GM12864 (cell line): Measurements from ENCODE around the gene SORCS2.

Experiments
- DNase-seq: peaks from one replicate; pipeline ENCODE4 v3.0.0-alpha.2; 2011; ENCODE audit warnings: low read depth
- H3K4me3 ChIP-seq: 2 replicates; pipeline ENCODE4 v1.5.1; 2011; ENCODE audit warnings: mild to moderate bottlenecking, low read depth, low read length, control low read depth
- CTCF ChIP-seq: IDR thresholded peaks from 2 replicates; pipeline ENCODE4 v1.5.1; 2011; ENCODE audit warnings: low read depth, mild to moderate bottlenecking, moderate library complexity, low read length, control low read depth, inconsistent platforms; ENCODE audit errors: missing control alignments

The SORCS2 gene

GRCh38 chr4:7530932-7531639 is 338.7 kb downstream of the SORCS2 start:
- no peak for DNase-seq
- H3K4me3 ChIP-seq: no peak overlapping the region
- TF ChIP-seq CTCF: no peak

GRCh38 chr4:7531640-7531994 is 339.3 kb downstream of the SORCS2 start:
- no peak for DNase-seq
- no peak overlapping the region for H3K4me3 ChIP-seq
- no peak for TF ChIP-seq CTCF

- H3K4me3 ChIP-seq: no peak overlapping the region
- TF ChIP-seq CTCF: no peak
- no peak for DNase-seq
Measured at GRCh38 chr4:7532043-7532442, 339.7 kb downstream of the SORCS2 start.

- no peak for TF ChIP-seq CTCF
- H3K4me3 ChIP-seq: no peak overlapping the region
- DNase-seq: no peak
Measured at GRCh38 chr4:7533267-7533666, 340.9 kb downstream of the SORCS2 start.

- TF ChIP-seq CTCF: no peak
- no peak overlapping the region for H3K4me3 ChIP-seq
- DNase-seq: no peak
Measured at GRCh38 chr4:7535094-7535493, 342.8 kb downstream of the SORCS2 start.

GRCh38 chr4:7535619-7536018 is 343.3 kb downstream of the SORCS2 start:
- DNase-seq: no peak
- no peak for TF ChIP-seq CTCF
- no peak overlapping the region for H3K4me3 ChIP-seq

GRCh38 chr4:7536876-7537275 is 344.5 kb downstream of the SORCS2 start:
- no peak for TF ChIP-seq CTCF
- no peak for DNase-seq

More at GRCh38 chr4:7536876-7537275, 344.5 kb downstream of the SORCS2 start:
- no peak overlapping the region for H3K4me3 ChIP-seq
